CD14-positive monocyte (primary cell): ENCODE results near the gene MCF2L. TPM values are rescaled to one million over a fixed set of nuclear protein-coding genes. Genes with fewer than 3 reads are reported as not detected.

Experiments
- DNase-seq, 3 donors: peaks; one replicate each; pipeline ENCODE4 v3.0.0-alpha.2; 2011 to 2022
- H2AFZ ChIP-seq: 2 replicates; pipeline ENCODE4 v1.6.0; 2012; ENCODE audit warnings: mild to moderate bottlenecking, low read depth, low read length, inconsistent platforms; ENCODE audit not compliant: insufficient read depth, poor library complexity, severe bottlenecking
- H3K27ac ChIP-seq, 2 donors: 1 replicate in 1 of 2; 2 replicates in 1 of 2; pipeline ENCODE4 v1.5.1; 2012 to 2013; ENCODE audit warnings: low read length in 2 of 2, control low read depth in 1 of 2, inconsistent platforms in 1 of 2, low read depth in 1 of 2, mild to moderate bottlenecking in 1 of 2
- H3K27me3 ChIP-seq, 2 donors: one replicate each; pipeline versions ENCODE4 v1.6.0 to v1.6.1; 2011 to 2013; ENCODE audit warnings: low read length in 2 of 2; ENCODE audit not compliant: control insufficient read depth in 2 of 2, insufficient read depth in 2 of 2
- H3K36me3 ChIP-seq, 2 donors: replicated peaks in 1 of 2; 1 replicate in 1 of 2; 2 replicates in 1 of 2; pipeline versions ENCODE4 v1.5.1 to v1.6.1; 2012 to 2013; ENCODE audit warnings: low read length in 2 of 2, control low read depth in 1 of 2, inconsistent platforms in 1 of 2, mild to moderate bottlenecking in 1 of 2; ENCODE audit not compliant: insufficient read depth in 2 of 2, control insufficient read depth in 1 of 2
- H3K4me1 ChIP-seq, 2 donors: 1 replicate in 1 of 2; 2 replicates in 1 of 2; pipeline versions ENCODE4 v1.5.1 to v1.6.1; 2012 to 2013; ENCODE audit warnings: low read length in 2 of 2, control low read depth in 1 of 2, inconsistent platforms in 1 of 2, mild to moderate bottlenecking in 1 of 2, moderate library complexity in 1 of 2; ENCODE audit not compliant: insufficient read depth in 2 of 2, control insufficient read depth in 1 of 2
- H3K4me2 ChIP-seq: replicated peaks from 2 replicates; pipeline ENCODE3; 2012; ENCODE audit warnings: low read length, moderate library complexity, mild to moderate bottlenecking; ENCODE audit not compliant: poor library complexity, severe bottlenecking; ENCODE audit errors: extremely low read depth
- H3K4me3 ChIP-seq, 3 experiments: fragments of 200-600 bp in 1 of 3; sonication (generic) in 1 of 3; replicated peaks in 1 of 3; 1 replicate in 2 of 3; 2 replicates in 1 of 3; pipeline ENCODE4 v1.5.1; 2011 to 2013; ENCODE audit warnings: low read length in 3 of 3, mild to moderate bottlenecking in 3 of 3, control low read depth in 2 of 3, low read depth in 2 of 3, inconsistent platforms in 1 of 3, moderate library complexity in 1 of 3
- H3K79me2 ChIP-seq: 2 replicates; pipeline ENCODE4 v1.6.0; 2012; ENCODE audit warnings: mild to moderate bottlenecking, control low read depth, inconsistent platforms, low read length, moderate library complexity; ENCODE audit not compliant: insufficient read depth
- H3K9ac ChIP-seq: 2 replicates; pipeline ENCODE4 v1.6.0; 2017; ENCODE audit warnings: low read length, mild to moderate bottlenecking; ENCODE audit not compliant: insufficient read depth, poor library complexity, severe bottlenecking
- H3K9me3 ChIP-seq, 2 donors: replicated peaks in 1 of 2; 1 replicate in 1 of 2; 2 replicates in 1 of 2; pipeline versions ENCODE4 v1.5.1 to v1.6.1; 2012 to 2013; ENCODE audit warnings: low read length in 2 of 2, control low read depth in 1 of 2; ENCODE audit not compliant: control insufficient read depth in 1 of 2, insufficient read depth in 1 of 2
- H4K20me1 ChIP-seq: 2 replicates; pipeline ENCODE4 v1.6.0; 2012; ENCODE audit warnings: mild to moderate bottlenecking, low read length, control low read depth, moderate library complexity; ENCODE audit not compliant: insufficient read depth
- H3K27ac Mint-ChIP-seq, 7 donors: one replicate each; pipeline ENCODE4 v1.8.0; 2020; ENCODE audit warnings: mild to moderate bottlenecking in 7 of 7, mixed read lengths in 7 of 7, moderate library complexity in 6 of 7, inconsistent platforms in 2 of 7
- H3K27me3 Mint-ChIP-seq, 3 donors: one replicate each; pipeline ENCODE4 v1.8.0; 2021 to 2022; ENCODE audit warnings: low read depth in 3 of 3, mild to moderate bottlenecking in 3 of 3, mixed read lengths in 3 of 3, moderate library complexity in 3 of 3, inconsistent platforms in 1 of 3
- H3K36me3 Mint-ChIP-seq, 2 donors: one replicate each; pipeline ENCODE4 v1.8.0; 2020; ENCODE audit warnings: mixed read lengths in 2 of 2, inconsistent platforms in 1 of 2, mild to moderate bottlenecking in 1 of 2
- H3K4me1 Mint-ChIP-seq: one replicate; pipeline ENCODE4 v1.8.0; 2020; ENCODE audit warnings: mild to moderate bottlenecking, mixed read lengths
- H3K4me3 Mint-ChIP-seq, 2 donors: one replicate each; pipeline ENCODE4 v1.8.0; 2020; ENCODE audit warnings: mild to moderate bottlenecking in 2 of 2, mixed read lengths in 2 of 2, moderate library complexity in 1 of 2
- H3K9me3 Mint-ChIP-seq, 7 donors: one replicate each; pipeline ENCODE4 v1.8.0; 2020 to 2022; ENCODE audit warnings: mixed read lengths in 7 of 7, mild to moderate bottlenecking in 6 of 7, moderate library complexity in 6 of 7, inconsistent platforms in 2 of 7
- CTCF ChIP-seq: fragments of 200-600 bp; IDR thresholded peaks from one replicate; pipeline ENCODE4 v1.8.0; 2022; ENCODE audit warnings: antibody characterized with exemption, mild to moderate bottlenecking
- WGBS: methylation state at CpG from one replicate; pipeline ENCODE4 v1.1.5; 2013; ENCODE audit warnings: missing lambda C conversion rate; ENCODE audit not compliant: insufficient coverage; 5-methylcytosine and 5-hydroxymethylcytosine counted together
- intact Hi-C, 2 donors: fragments of 100-400 bp; cut with micrococcal nuclease; formaldehyde crosslinking; loops; one replicate each; pipeline versions ENCODE4 v1.15.0 to v1.15.1; 2023
- polyA plus RNA-seq, 3 donors: library from polyadenylated mRNA; depleted of rRNA in 1 of 3; unstranded in 2 of 3; stranded (reverse) in 1 of 3; fragments of 300-500 nt in 2 of 3; fragments of >200 nt in 1 of 3; fragmentation: Illumina TruSeq in 2 of 3; gene quantifications; 1 replicate in 2 of 3; 2 replicates in 1 of 3; pipeline ENCODE4 v1.2.3, GENCODE V29; 2012 to 2021

Gene MCF2L
- polyA plus RNA-seq, 3 donors, result not detected

GRCh38 chr13:113027095-113027494 is 58.1 kb downstream of the MCF2L start:
- Histone ChIP-seq H3K27me3 (no peaks in the 10 kb centered on the region), H2AFZ (no peak overlapping the region), H3K4me2 (no peak overlapping the region), H3K27ac (no peak overlapping the region), H3K4me1 (no peaks in the 10 kb centered on the region), H4K20me1 (no peaks in the 10 kb centered on the region), H3K36me3 (no peaks in the 10 kb centered on the region), H3K4me3 (no peak overlapping the region), H3K9ac (no peak overlapping the region), H3K79me2 (no peaks in the 10 kb centered on the region), H3K9me3 (no peaks in the 10 kb centered on the region)
- Mint-ChIP-seq H3K4me3 (no peak overlapping the region), H3K9me3 (peaks cover 0 to 2% (median 0%) of the 10 kb centered on the region in 7 donors), H3K27ac (no peak overlapping the region), H3K27me3 (peaks cover 2 to 5% (median 4%) of the 10 kb centered on the region in 3 donors), H3K36me3 (no peaks in the 10 kb centered on the region), H3K4me1 (no peaks in the 10 kb centered on the region)
- intact Hi-C loops, result no loop called here
- no peak for TF ChIP-seq CTCF
- 96% methylated on average over 3 of the region's 13 CpGs for WGBS
- no peak for DNase-seq

GRCh38 chr13:113027566-113027965 is 58.6 kb downstream of the MCF2L start:
- peaks cover 2 to 5% (median 2%) of the 10 kb centered on the region in 3 donors for H3K27me3 Mint-ChIP-seq
- Histone ChIP-seq H3K4me1 (no peaks in the 10 kb centered on the region), H4K20me1 (no peaks in the 10 kb centered on the region), H3K27me3 (no peaks in the 10 kb centered on the region), H3K9ac (no peak overlapping the region), H2AFZ (no peak overlapping the region), H3K36me3 (no peaks in the 10 kb centered on the region), H3K9me3 (no peaks in the 10 kb centered on the region), H3K4me3 (no peak overlapping the region), H3K27ac (no peak overlapping the region), H3K4me2 (no peak overlapping the region), H3K79me2 (no peaks in the 10 kb centered on the region)
- no peak for TF ChIP-seq CTCF
- peaks cover 0 to 2% (median 0%) of the 10 kb centered on the region in 7 donors for H3K9me3 Mint-ChIP-seq
- no peak overlapping the region for H3K4me3 Mint-ChIP-seq
- no peaks in the 10 kb centered on the region for H3K36me3 Mint-ChIP-seq
- DNase-seq, result no peak
- intact Hi-C loops, result no loop called here
- H3K4me1 Mint-ChIP-seq, result no peaks in the 10 kb centered on the region
- H3K27ac Mint-ChIP-seq, result no peak overlapping the region
- 92% methylated on average over 15 of the region's 16 CpGs for WGBS
